ENCODE data around the gene CROCC2. TPM values are rescaled to one million over a fixed set of nuclear protein-coding genes. Genes with fewer than 3 reads are reported as not detected.

Gene CROCC2
- total RNA-seq, 1 donor from 2014 or later = not detected

- Histone ChIP-seq H3K4me1 (peaks cover 13% of the 10 kb centered on the region), H3K9me3 (replicated peaks) (no peaks in the 10 kb centered on the region), H3K27ac (replicated peaks) (no peak overlapping the region), H3K27me3 (ENCODE audit: low read depth) (peaks cover 9% of the 10 kb centered on the region), H3K4me3 (no peak overlapping the region), H3K36me3 (no peaks in the 10 kb centered on the region)
- TF ChIP-seq CTCF (IDR thresholded peaks at IDR 0.05; ENCODE audit: borderline replicate concordance) = no peak
- intact Hi-C loops (cut with micrococcal nuclease) = no loop called here
- DNase-seq = peak; percentile 49
Measured at GRCh38 chr2:240921311-240921994, 15.3 kb downstream of the CROCC2 start.

GRCh38 chr2:240921995-240922244 is 15.8 kb downstream of the CROCC2 start:
- DNase-seq = no peak
- Histone ChIP-seq H3K4me3 (no peak overlapping the region), H3K27ac (replicated peaks) (no peak overlapping the region), H3K4me1 (peaks cover 13% of the 10 kb centered on the region), H3K27me3 (ENCODE audit: low read depth) (peaks cover 4% of the 10 kb centered on the region), H3K36me3 (no peaks in the 10 kb centered on the region), H3K9me3 (replicated peaks) (no peaks in the 10 kb centered on the region)
- intact Hi-C loops (cut with micrococcal nuclease) = no loop called here
- TF ChIP-seq CTCF (IDR thresholded peaks at IDR 0.05; ENCODE audit: borderline replicate concordance) = no peak

- Histone ChIP-seq H3K4me3 (no peak overlapping the region), H3K4me1 (peaks cover 13% of the 10 kb centered on the region), H3K27me3 (ENCODE audit: low read depth) (no peaks in the 10 kb centered on the region), H3K9me3 (replicated peaks) (peaks cover 3% of the 10 kb centered on the region), H3K27ac (replicated peaks) (no peak overlapping the region), H3K36me3 (no peaks in the 10 kb centered on the region)
- peak; percentile 10 for DNase-seq
- TF ChIP-seq CTCF (IDR thresholded peaks at IDR 0.05; ENCODE audit: borderline replicate concordance) = no peak
- intact Hi-C loops (cut with micrococcal nuclease) = no loop called here
Measured at GRCh38 chr2:240922245-240922981, 16.3 kb downstream of the CROCC2 start.

GRCh38 chr2:240922982-240923537 is 16.9 kb downstream of the CROCC2 start:
- Histone ChIP-seq H3K9me3 (replicated peaks) (peaks cover 10% of the 10 kb centered on the region), H3K27ac (replicated peaks) (no peak overlapping the region), H3K4me1 (peaks cover 10% of the 10 kb centered on the region), H3K27me3 (ENCODE audit: low read depth) (no peaks in the 10 kb centered on the region), H3K36me3 (no peaks in the 10 kb centered on the region), H3K4me3 (no peak overlapping the region)
- intact Hi-C loops (cut with micrococcal nuclease) = no loop called here
- TF ChIP-seq CTCF (IDR thresholded peaks at IDR 0.05; ENCODE audit: borderline replicate concordance) = no peak
- DNase-seq = peak; percentile 6

GRCh38 chr2:240925191-240925567 is 19.0 kb downstream of the CROCC2 start:
- Histone ChIP-seq H3K4me3 (no peak overlapping the region), H3K27ac (replicated peaks) (no peak overlapping the region), H3K27me3 (ENCODE audit: low read depth) (peaks cover 7% of the 10 kb centered on the region), H3K4me1 (peaks cover 10% of the 10 kb centered on the region), H3K9me3 (replicated peaks) (peaks cover 14% of the 10 kb centered on the region), H3K36me3 (no peaks in the 10 kb centered on the region)
- TF ChIP-seq CTCF (IDR thresholded peaks at IDR 0.05; ENCODE audit: borderline replicate concordance) = no peak
- intact Hi-C loops (cut with micrococcal nuclease) = no loop called here
- peak; percentile 7 for DNase-seq
